Neutrophil (primary cell): Measurements from ENCODE around the gene RFXANK.
A peak's percentile ranks its signal among the peaks of the same experiment; 100 is the strongest.

Experiments
- H3K27ac ChIP-seq: fragments of 200-600 bp; sonication (generic); 2 replicates; pipeline ENCODE4 v1.5.1; 2016; ENCODE audit warnings: mild to moderate bottlenecking, moderate library complexity
- H3K27me3 ChIP-seq: fragments of 200-600 bp; sonication (generic); 2 replicates; pipeline ENCODE4 v1.6.0; 2016; ENCODE audit warnings: mild to moderate bottlenecking
- H3K36me3 ChIP-seq: fragments of 200-600 bp; sonication (generic); 2 replicates; pipeline ENCODE4 v1.5.1; 2017
- H3K4me1 ChIP-seq, 2 experiments: fragments of 200-600 bp in 1 of 2; sonication (generic) in 1 of 2; 1 replicate in 1 of 2; 2 replicates in 1 of 2; pipeline versions ENCODE4 v1.5.1 to v1.6.1; 2013 to 2016; ENCODE audit warnings: low read depth in 1 of 2, low read length in 1 of 2, mild to moderate bottlenecking in 1 of 2, moderate library complexity in 1 of 2; ENCODE audit not compliant: control insufficient read depth in 1 of 2, insufficient read depth in 1 of 2
- H3K4me3 ChIP-seq, 2 experiments: fragments of 200-600 bp in 1 of 2; sonication (generic) in 1 of 2; 1 replicate in 1 of 2; 2 replicates in 1 of 2; pipeline ENCODE4 v1.5.1; 2013 to 2016; ENCODE audit warnings: low read depth in 1 of 2, low read length in 1 of 2, mild to moderate bottlenecking in 1 of 2, moderate library complexity in 1 of 2
- H3K9me3 ChIP-seq: fragments of 200-600 bp; sonication (generic); 2 replicates; pipeline ENCODE4 v1.5.1; 2016
- CTCF ChIP-seq: fragments of 200-600 bp; sonication (generic); IDR thresholded peaks from 2 replicates; pipeline ENCODE4 v1.5.1; 2016; ENCODE audit warnings: antibody characterized with exemption

RFXANK gene, protein sequence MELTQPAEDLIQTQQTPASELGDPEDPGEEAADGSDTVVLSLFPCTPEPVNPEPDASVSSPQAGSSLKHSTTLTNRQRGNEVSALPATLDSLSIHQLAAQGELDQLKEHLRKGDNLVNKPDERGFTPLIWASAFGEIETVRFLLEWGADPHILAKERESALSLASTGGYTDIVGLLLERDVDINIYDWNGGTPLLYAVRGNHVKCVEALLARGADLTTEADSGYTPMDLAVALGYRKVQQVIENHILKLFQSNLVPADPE

GRCh38 chr19:19192078-19192882 is at the start of gene RFXANK, which contains the start of gene BORCS8:
Gene RFXANK, plus strand, starts transcription at chr19:19192258. Its CDS starts 1,689 bp downstream, at chr19:19193947.
Gene BORCS8, minus strand, starts transcription at chr19:19192152. Its CDS starts 35 bp downstream, at chr19:19192117.
- H3K9me3 ChIP-seq: no peaks in the 10 kb centered on the region
- H3K36me3 ChIP-seq: peaks cover 7% of the 10 kb centered on the region
- peak within 1 kb of the TSS; percentile 98 to 99 for H3K4me3 ChIP-seq
- peak within 1 kb of the TSS; percentile 100 for H3K27ac ChIP-seq
- H3K4me1 ChIP-seq: peaks cover 57 to 64% of the 10 kb centered on the region in 2 experiments
- no peaks in the 10 kb centered on the region for H3K27me3 ChIP-seq
- no peak for TF ChIP-seq CTCF

- TF ChIP-seq CTCF: no peak
- H3K27ac ChIP-seq: no peak overlapping the region
- peaks cover 13% of the 10 kb centered on the region for H3K36me3 ChIP-seq
- H3K9me3 ChIP-seq: no peaks in the 10 kb centered on the region
- peaks cover 11 to 28% of the 10 kb centered on the region in 2 experiments for H3K4me1 ChIP-seq
- no peak overlapping the region for H3K4me3 ChIP-seq
- H3K27me3 ChIP-seq: peaks cover 7% of the 10 kb centered on the region
Observed at GRCh38 chr19:19142347-19142746, 49.7 kb upstream of the RFXANK start.

DNA sequence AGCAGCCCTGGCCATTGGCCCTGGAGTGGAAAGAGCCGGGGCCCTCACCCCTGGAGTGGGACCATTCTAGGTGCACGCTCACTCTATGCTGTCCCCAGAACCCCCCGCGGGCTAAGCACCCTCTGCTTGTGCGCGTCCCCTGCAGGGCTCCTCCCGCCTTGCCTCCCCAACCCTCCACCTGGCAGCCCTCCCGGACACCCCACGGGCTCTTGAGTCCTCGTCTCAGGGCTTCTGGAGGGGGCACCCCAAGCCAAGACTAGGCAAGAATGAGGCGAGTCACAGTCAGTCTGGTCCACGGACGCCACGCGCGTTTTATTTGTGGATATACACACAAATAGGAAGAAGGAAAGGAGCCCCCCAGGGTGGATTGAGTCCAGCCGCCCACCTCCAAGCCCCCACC is 46.8 kb upstream of the RFXANK start:
- no peaks in the 10 kb centered on the region for H3K9me3 ChIP-seq
- H3K36me3 ChIP-seq: peaks cover 41% of the 10 kb centered on the region
- no peak overlapping the region for H3K4me3 ChIP-seq
- no peak for TF ChIP-seq CTCF
- H3K4me1 ChIP-seq: peaks cover 0 to 6% of the 10 kb centered on the region in 2 experiments
- no peaks in the 10 kb centered on the region for H3K27me3 ChIP-seq
- H3K27ac ChIP-seq: no peak overlapping the region

- H3K4me1 ChIP-seq: peaks cover 0 to 6% of the 10 kb centered on the region in 2 experiments
- no peaks in the 10 kb centered on the region for H3K27me3 ChIP-seq
- H3K4me3 ChIP-seq: no peak overlapping the region
- TF ChIP-seq CTCF: peak; percentile 92
- no peak overlapping the region for H3K27ac ChIP-seq
- H3K36me3 ChIP-seq: peaks cover 47% of the 10 kb centered on the region
- no peaks in the 10 kb centered on the region for H3K9me3 ChIP-seq
Observed at GRCh38 chr19:19145684-19146608, 46.1 kb upstream of the RFXANK start.

DNA sequence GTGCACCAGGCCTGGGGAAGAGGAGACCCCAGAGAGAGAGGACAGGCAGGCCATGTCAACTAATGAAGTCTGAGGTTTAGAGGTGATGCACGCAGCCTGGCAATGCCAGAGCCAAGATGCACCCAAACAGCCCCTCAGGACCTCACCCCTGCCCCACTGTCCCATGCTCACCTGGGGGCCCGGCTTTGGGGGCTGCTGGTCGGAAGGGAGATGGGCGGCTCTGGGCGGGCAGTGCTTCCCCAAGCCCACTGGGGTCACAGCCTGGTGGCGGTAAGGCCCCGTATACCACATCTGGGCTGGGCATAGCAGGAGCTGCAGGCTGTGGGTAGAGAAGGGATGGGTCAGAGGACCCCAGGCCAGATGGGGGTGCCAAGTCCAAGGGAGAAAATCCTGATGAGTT is 45.2 kb upstream of the RFXANK start:
- no peaks in the 10 kb centered on the region for H3K9me3 ChIP-seq
- H3K4me1 ChIP-seq: peaks cover 0 to 6% of the 10 kb centered on the region in 2 experiments
- no peak overlapping the region for H3K4me3 ChIP-seq
- peaks cover 47% of the 10 kb centered on the region for H3K36me3 ChIP-seq
- no peak for TF ChIP-seq CTCF
- no peaks in the 10 kb centered on the region for H3K27me3 ChIP-seq
- H3K27ac ChIP-seq: no peak overlapping the region
